Activated T-cell treated with anti-CD3 and anti-CD28 coated beads, Interleukin-2, amount 50 U/mL, for 24 hours (primary cell): Measurements from ENCODE around the gene CFAP61.

Experiments used
- DNase-seq: peaks from one replicate; pipeline ENCODE4 v3.0.0-alpha.2; 2020
- H3K27ac Mint-ChIP-seq: 2 replicates; pipeline ENCODE4 v1.8.0; 2020; ENCODE audit warnings: mild to moderate bottlenecking, mixed read lengths
- H3K27me3 Mint-ChIP-seq: 2 replicates; pipeline ENCODE4 v1.8.0; 2020; ENCODE audit warnings: mixed read lengths
- H3K36me3 Mint-ChIP-seq: 2 replicates; pipeline ENCODE4 v1.8.0; 2020; ENCODE audit warnings: low read depth, mixed read lengths
- H3K4me1 Mint-ChIP-seq: 2 replicates; pipeline ENCODE4 v1.8.0; 2020; ENCODE audit warnings: low read depth, mixed read lengths
- H3K4me3 Mint-ChIP-seq: 2 replicates; pipeline ENCODE4 v1.8.0; 2020; ENCODE audit warnings: mild to moderate bottlenecking, moderate library complexity, mixed read lengths
- H3K9me3 Mint-ChIP-seq: 2 replicates; pipeline ENCODE4 v1.8.0; 2020; ENCODE audit warnings: mixed read lengths

The CFAP61 gene

DNA sequence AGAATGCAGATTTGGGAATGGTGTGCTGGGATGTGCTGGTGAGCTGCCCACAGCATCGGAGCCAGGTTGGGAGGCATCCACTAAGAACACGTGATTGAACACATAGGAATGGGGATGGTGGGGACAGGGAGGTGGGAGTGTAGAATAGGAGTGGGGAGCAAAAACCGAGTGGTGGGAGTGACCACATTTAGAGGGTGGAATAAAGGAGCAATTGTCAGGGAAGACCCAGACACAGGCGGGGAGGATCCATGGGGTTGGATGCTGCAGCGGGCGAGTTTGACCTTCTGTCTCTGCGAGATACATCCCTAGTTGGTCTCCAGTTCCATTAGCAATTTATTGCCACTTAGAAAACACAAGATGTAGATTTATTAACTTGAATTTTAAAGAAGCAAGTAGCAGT is 30.5 kb upstream of the CFAP61 start:
- Mint-ChIP-seq H3K4me3 (peak overlapping the region; percentile 10), H3K27me3 (no peaks in the 10 kb centered on the region), H3K36me3 (peaks cover 90% of the 10 kb centered on the region), H3K27ac (peak overlapping the region; percentile 86), H3K4me1 (peaks cover 60% of the 10 kb centered on the region), H3K9me3 (no peaks in the 10 kb centered on the region)
- no peak for DNase-seq

DNA sequence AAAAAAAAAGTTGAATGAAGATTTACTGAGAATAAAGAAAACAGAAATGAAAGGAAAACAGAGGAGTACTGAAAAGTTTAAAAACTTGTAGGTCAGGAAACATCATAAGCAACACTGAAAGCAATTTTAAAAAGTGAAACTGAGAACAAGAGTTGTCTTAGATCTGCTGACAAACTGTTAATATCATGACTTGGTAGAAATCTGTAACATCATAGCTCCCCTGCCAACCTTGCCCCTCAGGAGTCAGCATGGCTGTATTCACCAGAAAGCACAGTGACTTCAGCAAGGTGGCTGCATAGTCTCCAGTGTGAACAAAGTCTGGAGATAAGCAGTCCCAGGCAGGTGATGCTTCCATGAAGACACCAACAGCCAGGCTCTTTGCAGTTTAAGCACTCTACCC is 29.8 kb upstream of the CFAP61 start:
- Mint-ChIP-seq H3K27me3 (no peaks in the 10 kb centered on the region), H3K9me3 (no peaks in the 10 kb centered on the region), H3K27ac (peak overlapping the region; percentile 86), H3K4me1 (peaks cover 57% of the 10 kb centered on the region), H3K36me3 (peaks cover 96% of the 10 kb centered on the region), H3K4me3 (peak overlapping the region; percentile 6)
- no peak for DNase-seq

DNA sequence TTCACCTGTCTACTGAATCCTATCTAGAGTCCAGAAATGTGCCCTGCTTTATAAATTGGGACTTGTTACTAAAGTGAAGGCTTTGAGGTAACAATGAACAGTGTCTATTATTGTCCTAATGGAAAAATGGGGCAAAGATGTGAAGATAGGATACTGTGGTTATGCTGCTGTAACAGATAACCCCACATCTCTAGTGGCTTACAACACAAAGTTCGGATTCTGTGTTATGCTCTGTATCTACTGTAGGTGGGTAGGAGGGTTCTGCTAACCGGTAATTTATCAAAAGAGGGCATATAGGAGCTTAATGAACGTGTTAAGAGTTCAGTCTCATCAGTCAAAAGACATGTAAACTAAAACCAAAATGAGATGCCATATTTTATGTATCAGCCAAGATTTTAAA is 28.9 kb upstream of the CFAP61 start:
- Mint-ChIP-seq H3K4me1 (peaks cover 54% of the 10 kb centered on the region), H3K27ac (peak overlapping the region; percentile 86)

DNA sequence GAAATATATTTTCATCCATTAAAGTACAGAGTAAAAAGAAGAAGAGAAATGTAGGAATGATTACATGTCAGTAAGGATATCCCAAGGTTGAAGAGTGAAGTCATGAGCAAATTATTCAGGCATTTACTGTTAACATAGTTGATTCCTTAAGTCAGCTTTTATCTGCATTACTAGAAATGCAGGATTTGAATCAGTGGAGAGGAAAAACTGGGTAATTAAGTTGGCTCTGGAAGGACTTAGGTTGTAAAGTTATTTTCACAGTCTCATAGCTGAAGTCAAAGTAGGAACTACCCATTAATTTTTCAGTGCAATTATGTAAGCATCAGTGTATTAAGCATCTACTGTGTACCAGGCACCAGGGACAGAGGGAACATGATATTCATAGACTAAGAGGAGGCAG is 27.4 kb upstream of the CFAP61 start:
- no peak for DNase-seq
- peak overlapping the region; percentile 13 for H3K27ac Mint-ChIP-seq
- peaks cover 40% of the 10 kb centered on the region for H3K4me1 Mint-ChIP-seq
- no peaks in the 10 kb centered on the region for H3K9me3 Mint-ChIP-seq
- H3K36me3 Mint-ChIP-seq: peaks cover 93% of the 10 kb centered on the region
- no peak overlapping the region for H3K4me3 Mint-ChIP-seq
- no peaks in the 10 kb centered on the region for H3K27me3 Mint-ChIP-seq

More for the DNA sequence above, 28.9 kb upstream of the CFAP61 start:
- DNase-seq: no peak
- no peak overlapping the region for H3K4me3 Mint-ChIP-seq
- no peaks in the 10 kb centered on the region for H3K9me3 Mint-ChIP-seq
- no peaks in the 10 kb centered on the region for H3K27me3 Mint-ChIP-seq
- peaks cover 96% of the 10 kb centered on the region for H3K36me3 Mint-ChIP-seq

DNA sequence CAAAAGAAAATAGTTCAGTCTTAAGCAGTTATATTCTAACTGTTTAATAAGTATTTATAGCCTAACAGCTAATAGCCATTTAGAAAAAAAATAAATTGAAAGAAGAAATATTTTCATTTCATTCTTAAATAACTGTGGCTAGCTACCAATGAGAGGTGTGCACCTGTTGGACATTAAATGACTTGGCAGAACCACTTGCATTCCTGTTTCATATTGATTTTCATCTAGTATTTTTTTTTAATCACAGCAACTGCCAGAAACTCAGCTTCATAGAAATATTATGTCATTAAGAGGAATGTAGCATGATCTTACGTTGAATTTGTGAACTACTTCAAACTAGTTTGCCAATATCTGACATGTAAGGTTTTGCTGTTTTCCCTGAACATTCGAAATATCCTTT is 25.0 kb upstream of the CFAP61 start:
- peaks cover 94% of the 10 kb centered on the region for H3K36me3 Mint-ChIP-seq
- DNase-seq: no peak
- no peak overlapping the region for H3K27ac Mint-ChIP-seq
- no peaks in the 10 kb centered on the region for H3K9me3 Mint-ChIP-seq
- H3K27me3 Mint-ChIP-seq: no peaks in the 10 kb centered on the region
- peaks cover 20% of the 10 kb centered on the region for H3K4me1 Mint-ChIP-seq
- no peak overlapping the region for H3K4me3 Mint-ChIP-seq

DNA sequence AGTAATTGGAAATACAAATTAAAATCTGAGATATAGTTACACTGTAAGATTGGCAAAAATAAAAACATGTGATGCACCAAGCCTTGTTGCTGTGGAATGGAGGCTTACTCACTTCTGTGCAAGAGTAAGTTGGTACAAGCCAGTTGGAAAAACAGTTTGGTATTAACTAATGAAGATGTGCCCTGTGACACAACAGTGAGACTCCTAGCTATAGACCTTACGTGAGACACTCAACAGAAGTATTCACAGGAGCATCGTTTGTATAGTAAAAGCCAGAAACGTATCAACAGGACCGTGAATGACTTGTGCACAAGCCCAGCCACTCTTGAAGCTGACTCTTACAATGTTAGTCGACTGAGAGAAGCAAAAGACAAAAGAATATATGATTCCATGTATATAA is 20.5 kb upstream of the CFAP61 start:
- H3K27ac Mint-ChIP-seq: peak overlapping the region; percentile 65
- peaks cover 3% of the 10 kb centered on the region for H3K4me1 Mint-ChIP-seq
- H3K9me3 Mint-ChIP-seq: no peaks in the 10 kb centered on the region
- H3K4me3 Mint-ChIP-seq: no peak overlapping the region
- H3K27me3 Mint-ChIP-seq: no peaks in the 10 kb centered on the region
- DNase-seq: no peak
- H3K36me3 Mint-ChIP-seq: peaks cover 93% of the 10 kb centered on the region

DNA sequence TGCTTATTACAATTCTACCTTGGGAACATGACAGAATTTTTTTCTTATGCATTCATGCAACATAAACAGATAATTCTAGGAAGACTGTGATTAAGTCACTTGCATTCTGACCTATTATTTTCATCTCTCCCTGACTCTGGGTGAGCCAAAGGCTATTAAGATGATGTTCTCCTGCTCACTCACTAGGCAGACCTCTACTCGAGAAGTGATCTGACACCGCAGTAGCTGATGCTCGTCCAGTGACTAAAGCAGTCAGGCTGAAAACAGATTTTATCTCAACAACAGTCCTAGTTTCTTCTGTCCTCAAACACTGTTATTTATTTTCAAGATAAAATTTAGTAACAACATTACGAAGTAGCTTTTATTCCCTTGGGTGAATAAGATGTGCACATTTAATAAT is 17.8 kb upstream of the CFAP61 start:
- no peak overlapping the region for H3K4me3 Mint-ChIP-seq
- H3K27me3 Mint-ChIP-seq: no peaks in the 10 kb centered on the region
- H3K27ac Mint-ChIP-seq: no peak overlapping the region
- DNase-seq: no peak
- H3K9me3 Mint-ChIP-seq: no peaks in the 10 kb centered on the region
- H3K36me3 Mint-ChIP-seq: peaks cover 96% of the 10 kb centered on the region
- H3K4me1 Mint-ChIP-seq: peaks cover 3% of the 10 kb centered on the region

DNA sequence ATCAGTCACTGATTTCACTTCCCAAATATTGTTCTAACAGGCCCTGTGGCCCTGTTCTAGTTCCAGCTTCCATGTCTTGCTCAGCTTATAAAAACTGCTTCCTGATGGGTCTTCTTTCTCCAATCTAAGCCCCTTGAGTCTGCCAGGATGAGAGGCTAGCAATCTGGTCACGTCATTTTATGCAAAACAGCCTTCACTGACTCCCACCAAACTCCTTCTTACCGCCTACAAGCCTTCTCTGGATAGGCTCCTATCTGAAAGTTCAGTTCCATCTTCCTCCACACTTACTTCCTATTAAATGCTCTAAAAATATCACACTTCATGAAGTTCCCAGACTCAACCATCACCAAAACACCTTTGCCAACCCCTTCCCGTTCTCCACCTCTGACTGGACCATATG is 15.6 kb upstream of the CFAP61 start:
- Mint-ChIP-seq H3K36me3 (peaks cover 97% of the 10 kb centered on the region), H3K4me3 (no peak overlapping the region), H3K4me1 (peaks cover 1% of the 10 kb centered on the region), H3K9me3 (no peaks in the 10 kb centered on the region), H3K27ac (peak overlapping the region; percentile 6), H3K27me3 (no peaks in the 10 kb centered on the region)
- DNase-seq: no peak

DNA sequence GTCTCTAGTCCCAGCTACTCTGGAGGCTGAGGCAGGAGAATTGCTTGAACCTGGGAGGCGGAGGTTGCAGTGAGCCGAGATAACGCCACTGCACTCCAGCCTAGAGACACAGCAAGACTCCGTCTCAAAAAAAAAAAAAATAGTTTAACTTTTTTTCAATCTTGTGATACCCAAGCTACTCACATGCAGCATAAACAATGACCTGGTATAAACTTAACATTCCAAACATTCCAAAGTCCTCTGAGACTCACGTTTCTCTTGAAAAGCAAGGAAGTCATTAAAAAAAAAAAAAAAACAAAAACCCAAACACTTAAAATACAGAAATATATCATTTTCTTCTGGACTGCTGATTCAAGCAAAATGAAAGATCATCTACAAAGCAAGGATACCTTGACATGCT is 14.4 kb upstream of the CFAP61 start:
- no peak for DNase-seq
- H3K4me1 Mint-ChIP-seq: peaks cover 1% of the 10 kb centered on the region
- peaks cover 98% of the 10 kb centered on the region for H3K36me3 Mint-ChIP-seq
- no peak overlapping the region for H3K4me3 Mint-ChIP-seq
- no peaks in the 10 kb centered on the region for H3K9me3 Mint-ChIP-seq
- no peak overlapping the region for H3K27ac Mint-ChIP-seq
- H3K27me3 Mint-ChIP-seq: no peaks in the 10 kb centered on the region

DNA sequence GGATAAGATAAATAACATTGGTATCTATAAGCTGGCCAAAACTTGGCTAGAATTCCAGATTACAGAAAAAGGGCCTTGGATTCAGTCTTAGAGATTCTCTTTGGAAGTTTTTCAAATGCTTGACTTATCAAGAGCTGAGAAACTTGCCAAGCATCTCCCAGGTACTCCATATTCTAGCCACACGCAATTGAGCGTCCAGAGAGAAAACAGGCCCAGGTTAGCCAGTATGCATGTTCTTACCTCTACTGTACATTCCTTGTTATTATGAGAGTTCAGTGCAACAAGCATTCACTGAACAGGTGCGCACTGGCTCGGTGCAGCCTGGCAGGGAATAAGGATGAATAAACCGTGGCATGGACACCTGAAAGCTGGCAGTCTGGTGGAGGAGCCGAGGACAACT is 13.7 kb upstream of the CFAP61 start:
- Mint-ChIP-seq H3K9me3 (no peaks in the 10 kb centered on the region), H3K4me3 (no peak overlapping the region), H3K36me3 (peaks cover 98% of the 10 kb centered on the region), H3K27me3 (no peaks in the 10 kb centered on the region), H3K4me1 (peaks cover 1% of the 10 kb centered on the region), H3K27ac (peak overlapping the region; percentile 48)
- DNase-seq: no peak

DNA sequence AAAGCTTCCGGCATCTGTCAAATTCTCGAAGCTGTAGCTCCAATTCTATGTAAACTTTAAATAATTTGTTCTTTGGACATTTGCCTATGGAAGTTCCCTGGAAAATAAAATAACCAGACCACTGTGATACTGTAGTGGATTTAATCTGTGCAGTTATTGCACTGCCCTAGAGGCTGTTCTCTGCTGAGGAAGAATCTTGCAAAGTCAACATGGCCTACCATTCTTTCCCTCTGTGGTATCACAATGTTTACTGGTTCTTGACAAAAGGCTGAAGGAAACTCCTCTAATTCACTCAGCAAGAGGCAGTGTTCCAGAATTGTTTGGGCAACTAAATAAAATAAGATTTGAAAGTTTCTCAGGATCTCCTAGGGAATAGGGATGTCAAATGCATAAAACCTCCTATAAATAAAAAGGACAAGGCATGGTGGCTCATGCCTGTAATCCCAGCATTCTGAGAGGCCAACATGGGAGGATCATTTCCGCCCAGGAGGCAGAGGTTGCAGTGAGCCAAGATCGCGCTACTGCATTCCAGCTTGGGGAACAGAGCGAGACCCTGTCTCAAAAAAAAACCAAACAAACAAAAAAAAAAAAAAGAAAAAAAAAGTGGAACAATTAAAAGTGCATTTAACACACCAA is 12.5 kb upstream of the CFAP61 start:
- peaks cover 97% of the 10 kb centered on the region for H3K36me3 Mint-ChIP-seq
- no peaks in the 10 kb centered on the region for H3K27me3 Mint-ChIP-seq
- no peak overlapping the region for H3K27ac Mint-ChIP-seq
- peaks cover 1% of the 10 kb centered on the region for H3K4me1 Mint-ChIP-seq
- no peaks in the 10 kb centered on the region for H3K9me3 Mint-ChIP-seq
- H3K4me3 Mint-ChIP-seq: no peak overlapping the region
- DNase-seq: no peak

DNA sequence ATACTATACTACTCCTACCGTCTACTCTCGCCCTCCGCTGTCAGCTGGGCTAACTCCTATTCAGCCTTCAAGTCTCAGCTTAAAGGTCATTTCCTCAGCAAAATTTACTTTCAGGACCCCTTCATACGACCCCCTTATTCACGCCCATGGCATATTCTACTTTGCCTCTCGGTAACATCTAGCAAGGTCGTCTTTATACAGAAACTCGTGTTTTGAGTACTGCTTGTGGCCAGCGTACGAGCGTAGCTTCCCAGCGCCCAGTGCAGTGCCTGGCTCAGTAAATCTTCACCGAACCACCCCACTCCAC is 612 bp upstream of the CFAP61 start:
- peaks cover 6% of the 10 kb centered on the region for H3K27me3 Mint-ChIP-seq
- H3K4me3 Mint-ChIP-seq: peak overlapping the region; percentile 99

DNA sequence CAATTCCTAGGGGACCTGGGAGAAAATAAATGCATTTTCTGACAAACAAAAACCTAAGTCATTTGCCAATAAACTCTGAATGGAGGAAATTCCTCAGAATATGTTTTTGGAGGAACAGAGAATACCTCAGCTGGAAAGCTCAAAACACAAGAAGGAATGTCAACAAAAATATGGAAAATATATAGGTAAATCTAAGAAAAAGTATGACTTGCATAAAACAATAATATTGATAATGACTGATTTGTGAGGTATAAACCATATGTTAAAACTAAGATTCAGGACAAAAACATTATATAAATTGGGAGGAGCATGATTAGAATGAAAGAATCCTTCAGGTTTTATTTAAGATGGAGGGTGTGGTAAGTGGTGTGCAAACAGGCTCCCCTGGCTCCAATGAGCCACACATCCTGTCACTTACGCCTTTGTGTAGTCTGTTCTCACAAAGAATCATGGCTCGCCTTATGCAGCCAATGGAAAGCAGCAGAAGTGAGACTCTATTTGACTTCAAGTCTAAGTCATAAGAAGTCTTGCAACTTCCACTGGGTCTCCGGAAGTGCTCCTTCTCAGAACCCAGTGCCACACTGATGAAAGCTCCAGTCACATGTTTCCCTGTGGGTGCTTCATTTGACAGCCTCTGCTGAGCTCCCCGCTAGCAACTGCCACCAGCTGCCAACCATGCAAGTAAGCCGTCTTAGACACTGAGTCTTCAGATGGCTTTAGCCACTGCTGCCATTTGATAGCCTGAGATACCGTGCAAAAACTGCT is 8.1 kb downstream of the CFAP61 start:
- peaks cover 28% of the 10 kb centered on the region for H3K27me3 Mint-ChIP-seq
- DNase-seq: no peak

More for the DNA sequence above, 612 bp upstream of the CFAP61 start:
- DNase-seq: no peak
- Mint-ChIP-seq H3K36me3 (peaks cover 51% of the 10 kb centered on the region), H3K4me1 (peaks cover 27% of the 10 kb centered on the region), H3K27ac (peak overlapping the region; percentile 98), H3K9me3 (no peaks in the 10 kb centered on the region)

DNA sequence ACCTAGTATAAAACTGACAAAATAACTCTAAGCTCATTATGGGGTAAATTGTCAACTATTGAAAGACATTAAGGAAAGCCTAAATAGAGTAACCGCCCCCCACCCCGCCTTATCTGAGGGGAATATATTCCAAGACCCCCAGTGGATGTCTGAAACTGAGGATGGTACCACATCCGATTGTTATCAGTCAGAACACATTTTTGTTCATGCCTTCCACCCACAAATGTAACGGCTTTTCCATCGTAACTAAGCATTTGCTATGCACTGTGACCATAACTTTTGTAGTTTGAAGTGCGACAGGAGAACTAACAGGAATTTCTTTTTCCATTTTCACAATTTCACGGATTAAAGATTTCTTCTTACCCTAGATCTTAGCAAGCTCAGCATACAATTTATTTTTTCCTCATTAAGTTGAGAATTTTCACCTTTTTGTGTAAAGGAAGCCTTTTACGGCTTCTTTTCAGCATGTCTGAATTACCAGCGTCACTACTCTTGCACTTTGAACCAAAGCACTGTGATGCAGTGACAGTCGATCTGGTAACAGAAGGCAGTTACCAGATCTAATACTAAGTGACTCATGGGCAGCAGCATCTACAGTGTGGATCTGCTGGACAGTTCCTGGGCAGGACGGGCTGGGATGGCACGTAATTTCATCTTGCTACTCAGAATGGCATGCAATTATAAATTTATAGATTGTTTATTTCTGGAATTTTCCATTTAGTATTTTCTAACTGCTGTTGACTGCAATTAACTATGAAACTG is 11.8 kb downstream of the CFAP61 start:
- DNase-seq: no peak
- H3K27me3 Mint-ChIP-seq: peaks cover 32% of the 10 kb centered on the region
- H3K4me3 Mint-ChIP-seq: no peak overlapping the region
- H3K4me1 Mint-ChIP-seq: no peaks in the 10 kb centered on the region
- H3K36me3 Mint-ChIP-seq: no peaks in the 10 kb centered on the region
- H3K27ac Mint-ChIP-seq: no peak overlapping the region
- no peaks in the 10 kb centered on the region for H3K9me3 Mint-ChIP-seq

More for the DNA sequence above, 8.1 kb downstream of the CFAP61 start:
- Mint-ChIP-seq H3K9me3 (no peaks in the 10 kb centered on the region), H3K4me1 (no peaks in the 10 kb centered on the region), H3K27ac (no peak overlapping the region), H3K4me3 (no peak overlapping the region), H3K36me3 (no peaks in the 10 kb centered on the region)

DNA sequence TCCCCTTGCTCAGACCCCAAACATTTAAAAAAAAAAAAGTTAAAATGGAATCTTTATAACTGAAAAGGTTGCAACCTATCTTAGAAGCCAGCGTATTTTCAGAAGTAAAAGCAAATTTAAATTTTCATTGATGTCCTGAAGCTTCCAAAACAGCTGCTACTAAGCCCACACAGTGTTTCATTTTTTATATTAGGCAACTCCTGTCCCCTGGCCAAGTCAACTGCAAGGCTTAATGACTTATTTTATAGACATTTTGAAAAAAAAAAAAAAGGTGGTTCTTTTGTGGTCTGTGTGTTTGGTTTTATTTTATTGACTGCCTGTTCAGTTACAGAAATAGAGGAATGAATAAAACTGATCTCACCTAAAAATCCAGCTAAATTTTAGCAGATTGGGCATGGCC is 13.0 kb downstream of the CFAP61 start:
- H3K4me1 Mint-ChIP-seq: no peaks in the 10 kb centered on the region

More for the DNA sequence above, 13.0 kb downstream of the CFAP61 start:
- no peak for DNase-seq
- Mint-ChIP-seq H3K27ac (no peak overlapping the region), H3K4me3 (no peak overlapping the region), H3K27me3 (peaks cover 32% of the 10 kb centered on the region), H3K9me3 (no peaks in the 10 kb centered on the region), H3K36me3 (no peaks in the 10 kb centered on the region)
